Myocyte (in vitro differentiated cells): Measurements from ENCODE around the gene CMIP. TPM values are rescaled to one million over a fixed set of nuclear protein-coding genes. Genes with fewer than 3 reads are reported as not detected.
"Not testable (repeated sequence)": the region's sequence is repeated elsewhere in the genome, so short reads cannot be mapped to it uniquely, and the experiment has no call there.

Experiments used
- DNase-seq: peaks from one replicate; pipeline ENCODE4 v3.0.0-alpha.2; 2012; ENCODE audit warnings: low read depth
- total RNA-seq: library from RNA; depleted of rRNA; stranded (reverse); fragments of >200 nt; gene quantifications from 2 replicates; pipeline ENCODE4 v1.2.3, GENCODE V29; 2014

The CMIP gene
- total RNA-seq, 1 donor from 2014 or later, result 13.5 TPM

GRCh38 chr16:81669473-81670350 is 225.1 kb downstream of the CMIP start:
- DNase-seq, result no peak

GRCh38 chr16:81671738-81672597 is 227.4 kb downstream of the CMIP start:
- DNase-seq, result no peak

GRCh38 chr16:81673432-81673831 is 228.8 kb downstream of the CMIP start:
- DNase-seq, result no peak

GRCh38 chr16:81675662-81676061 is 231.1 kb downstream of the CMIP start:
- no peak for DNase-seq

GRCh38 chr16:81676066-81676882 is 231.7 kb downstream of the CMIP start:
- no peak for DNase-seq

GRCh38 chr16:81676883-81677737 is 232.5 kb downstream of the CMIP start:
- no peak for DNase-seq

- no peak for DNase-seq
Observed at GRCh38 chr16:81678326-81679095, 233.9 kb downstream of the CMIP start.

- DNase-seq, result no peak
Observed at GRCh38 chr16:81679721-81680430, 235.3 kb downstream of the CMIP start.

- peak; percentile 19 for DNase-seq
Observed at GRCh38 chr16:81680444-81681275, 236.1 kb downstream of the CMIP start.

- DNase-seq, result no peak
Observed at GRCh38 chr16:81681311-81681710, 236.7 kb downstream of the CMIP start.

- DNase-seq, result no peak
Observed at GRCh38 chr16:81684242-81684837, 239.7 kb downstream of the CMIP start.

- DNase-seq, result no peak
Observed at GRCh38 chr16:81684901-81685300, 240.3 kb downstream of the CMIP start.

GRCh38 chr16:81686391-81687130 is 242.0 kb downstream of the CMIP start:
- DNase-seq, result no peak

- DNase-seq, result no peak
Observed at GRCh38 chr16:81687131-81687456, 242.5 kb downstream of the CMIP start.

GRCh38 chr16:81688182-81688581 is 243.6 kb downstream of the CMIP start:
- DNase-seq, result peak; percentile 56

GRCh38 chr16:81688839-81689238 is 244.2 kb downstream of the CMIP start:
- DNase-seq, result not testable (repeated sequence)

- no peak for DNase-seq
Observed at GRCh38 chr16:81692021-81692420, 247.4 kb downstream of the CMIP start.
